AG20443 (cell line): Measurements from ENCODE around the gene HIVEP3.

Source experiments
- DNase-seq: peaks from one replicate; pipeline ENCODE4 v3.0.0; 2012; ENCODE audit warnings: low spot score, mixed read lengths

Gene HIVEP3

DNA sequence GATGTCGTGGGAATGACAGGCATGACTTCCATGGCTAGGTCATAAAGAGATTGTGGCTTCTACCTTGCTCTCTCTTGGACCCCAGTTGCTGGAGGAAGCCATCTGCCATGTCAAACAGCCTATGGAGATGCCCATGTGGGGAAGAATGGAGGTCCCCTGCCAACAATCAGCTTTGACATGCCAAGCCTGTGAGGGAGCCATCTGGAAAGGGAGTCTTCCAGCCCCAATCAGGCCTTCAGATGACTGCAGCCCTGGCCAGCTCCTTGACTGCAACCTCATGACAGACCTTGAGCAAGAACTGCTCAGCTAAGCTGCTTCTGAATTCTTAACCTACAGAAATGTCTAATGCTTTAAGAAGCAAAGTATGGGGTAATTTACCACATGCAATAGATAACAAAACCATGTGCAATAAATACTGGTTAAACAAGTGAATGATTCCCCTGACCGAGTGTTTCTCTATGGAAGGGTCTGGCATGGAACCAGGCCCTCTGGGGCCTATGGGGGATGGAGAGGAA is 187.1 kb downstream of the HIVEP3 start:
- DNase-seq, result no peak

DNA sequence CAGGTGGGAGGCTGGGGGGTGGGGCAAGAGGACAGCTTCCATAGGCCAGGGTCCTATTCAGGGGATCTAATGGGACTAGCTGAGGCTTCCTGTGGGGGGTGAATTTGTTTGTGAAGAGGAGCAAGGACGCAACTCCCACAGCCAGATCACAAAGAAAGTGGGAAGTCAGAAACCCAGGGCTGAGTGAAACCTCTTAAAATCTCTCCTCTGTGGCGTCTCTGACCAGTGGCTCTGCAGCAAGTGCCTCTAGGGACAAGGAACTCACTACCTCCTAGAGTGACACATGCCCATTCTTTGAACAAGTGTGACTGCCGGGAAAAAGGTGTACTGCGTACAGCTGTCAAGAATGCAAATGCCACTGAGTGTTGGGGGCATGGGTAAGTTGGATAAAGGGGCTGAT is 187.9 kb downstream of the HIVEP3 start:
- no peak for DNase-seq

GRCh38 chr1:41728403-41729202 is 190.1 kb downstream of the HIVEP3 start:
- DNase-seq, result no peak

GRCh38 chr1:41727749-41728115 is 191.0 kb downstream of the HIVEP3 start:
- DNase-seq, result no peak

- no peak for DNase-seq
Observed at GRCh38 chr1:41726899-41727748, 191.6 kb downstream of the HIVEP3 start.

GRCh38 chr1:41726292-41726691 is 192.4 kb downstream of the HIVEP3 start:
- no peak for DNase-seq

DNA sequence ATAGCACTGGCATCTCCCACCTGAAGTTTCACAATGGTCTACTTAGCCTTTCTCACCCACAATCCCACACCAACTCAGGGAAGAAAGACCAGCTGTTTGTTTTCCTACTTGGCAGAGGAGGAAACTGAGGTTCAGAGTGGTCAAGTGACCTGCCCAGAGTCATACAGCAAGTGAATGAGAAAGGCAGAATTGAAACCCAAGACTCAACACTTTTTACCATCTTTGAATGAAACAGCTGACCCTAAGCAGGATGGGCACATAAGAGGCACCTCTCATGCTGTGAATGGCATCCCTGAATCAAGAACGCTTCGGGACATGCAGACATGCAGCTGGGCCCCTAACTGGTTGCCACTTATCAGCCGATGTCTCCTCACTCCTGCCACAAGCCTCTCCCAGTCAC is 193.8 kb downstream of the HIVEP3 start:
- DNase-seq, result no peak

- DNase-seq, result no peak
Observed at GRCh38 chr1:41724248-41724647, 194.5 kb downstream of the HIVEP3 start.

DNA sequence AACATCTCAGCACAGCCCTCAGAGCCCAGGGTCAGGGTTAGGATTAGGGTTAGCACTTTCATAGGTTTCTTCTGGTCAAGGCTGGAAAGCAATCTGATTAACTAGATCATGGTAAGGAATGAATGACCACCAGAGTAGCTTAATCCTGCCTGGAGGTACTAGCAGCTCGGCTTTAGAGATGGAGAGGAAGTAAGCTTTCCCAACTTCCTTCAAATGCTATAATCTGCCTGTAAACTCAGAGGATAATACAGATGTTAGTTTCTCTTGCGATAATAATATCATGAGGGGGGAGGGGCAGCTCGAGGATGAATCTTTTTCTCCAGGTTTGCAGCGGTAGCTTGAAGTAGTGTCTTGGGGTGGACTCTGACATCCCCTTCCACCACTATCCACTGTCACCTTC is 194.9 kb downstream of the HIVEP3 start:
- DNase-seq, result no peak

GRCh38 chr1:41722184-41722583 is 196.5 kb downstream of the HIVEP3 start:
- DNase-seq, result no peak

DNA sequence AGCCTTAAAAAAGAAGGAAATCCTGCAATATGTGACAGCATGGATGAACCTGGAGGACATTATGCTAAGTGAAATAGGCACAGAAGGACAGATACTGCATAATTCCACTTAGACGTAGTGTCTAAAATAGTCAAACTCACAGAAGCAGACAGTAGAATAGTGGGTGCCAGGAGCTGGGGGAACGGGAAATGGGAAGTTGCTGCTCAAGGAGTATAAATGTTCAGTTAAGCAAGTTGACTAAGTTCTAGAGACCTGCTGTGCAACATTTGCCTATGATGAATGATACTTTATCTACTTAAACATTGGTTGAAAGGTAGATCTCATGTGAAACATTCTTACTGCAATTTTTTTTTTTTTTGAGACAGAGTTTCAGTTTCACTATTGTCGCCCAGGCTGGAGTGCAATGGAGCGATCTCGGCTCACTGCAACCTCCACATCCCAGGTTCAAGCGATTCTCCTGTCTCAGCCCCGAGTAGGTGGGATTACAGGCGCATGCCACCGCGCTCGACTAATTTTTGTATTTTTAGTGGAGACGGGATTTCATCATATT is 197.8 kb downstream of the HIVEP3 start:
- no peak for DNase-seq

DNA sequence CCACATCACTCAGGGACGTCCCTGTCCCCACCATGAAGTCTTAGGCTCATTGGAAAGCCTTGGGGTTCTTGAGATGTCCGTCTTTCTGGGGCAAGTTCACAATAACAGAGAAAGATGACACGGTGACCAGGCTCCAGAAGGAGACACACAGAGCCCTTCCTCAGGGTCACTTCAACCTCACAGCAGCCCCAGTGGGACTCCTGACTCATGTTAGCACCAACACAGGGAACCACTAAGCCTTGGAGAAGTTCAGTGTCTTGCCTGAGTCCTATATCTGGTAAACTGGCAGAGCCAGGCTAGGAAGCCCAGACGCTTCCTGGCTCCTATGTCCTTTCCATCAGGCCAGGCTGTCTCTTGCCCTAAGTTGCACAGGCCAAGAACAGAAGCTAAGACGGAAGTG is 199.1 kb downstream of the HIVEP3 start:
- no peak for DNase-seq

DNA sequence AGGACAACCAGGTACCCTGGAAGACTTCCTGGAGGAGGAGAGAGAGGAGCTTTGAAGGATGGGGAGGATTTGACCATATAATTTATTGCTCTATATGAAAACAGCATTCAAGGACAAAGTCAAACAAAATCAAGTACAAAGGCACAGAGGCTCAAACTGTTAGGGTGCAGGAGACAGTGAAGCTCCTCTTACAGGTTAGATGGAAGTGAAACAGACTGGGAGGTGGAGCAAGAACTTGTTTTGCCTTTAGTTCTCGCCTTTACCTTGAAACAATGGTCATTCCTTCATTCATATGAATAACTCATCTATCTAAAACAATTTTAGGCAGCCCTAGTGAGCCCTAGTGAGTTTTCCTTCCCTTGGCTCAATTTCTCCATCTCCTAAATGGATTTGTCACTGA is 199.6 kb downstream of the HIVEP3 start:
- DNase-seq, result no peak

GRCh38 chr1:41718497-41718896 is 200.2 kb downstream of the HIVEP3 start:
- no peak for DNase-seq

- DNase-seq, result no peak
Observed at GRCh38 chr1:41716188-41717130, 202.3 kb downstream of the HIVEP3 start.

DNA sequence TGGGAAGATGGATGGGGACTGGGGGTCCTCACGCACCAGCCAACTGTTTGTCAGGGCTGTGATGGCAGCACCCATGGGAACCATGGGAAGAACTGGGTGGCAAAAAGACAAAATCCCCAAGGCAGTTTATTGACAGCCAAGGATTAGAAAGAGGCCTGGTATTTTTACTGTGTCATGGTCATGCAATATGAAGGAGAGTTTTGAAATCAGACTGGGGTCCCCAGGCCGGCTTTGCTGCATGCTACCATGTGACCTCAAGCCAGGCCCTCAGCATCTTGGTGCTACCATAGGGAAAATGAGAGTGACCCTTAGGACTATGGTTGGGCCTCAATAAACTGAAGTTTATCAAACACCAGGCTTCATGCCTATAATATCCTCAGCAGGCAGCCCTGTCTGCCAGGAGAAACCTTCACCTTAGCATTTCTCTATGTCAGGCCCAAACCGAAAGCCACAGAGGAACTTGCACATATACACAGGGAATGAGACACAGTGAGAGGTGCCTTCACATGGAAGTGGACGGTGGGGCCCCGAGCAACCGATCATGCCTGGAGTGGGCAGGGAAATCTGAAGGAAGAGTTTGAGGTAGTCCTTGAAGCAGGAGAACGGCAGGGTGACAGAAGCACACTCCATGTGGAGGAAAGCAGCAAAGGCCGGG is 203.2 kb downstream of the HIVEP3 start:
- no peak for DNase-seq

- no peak for DNase-seq
Observed at GRCh38 chr1:41714638-41715389, 203.9 kb downstream of the HIVEP3 start.

DNA sequence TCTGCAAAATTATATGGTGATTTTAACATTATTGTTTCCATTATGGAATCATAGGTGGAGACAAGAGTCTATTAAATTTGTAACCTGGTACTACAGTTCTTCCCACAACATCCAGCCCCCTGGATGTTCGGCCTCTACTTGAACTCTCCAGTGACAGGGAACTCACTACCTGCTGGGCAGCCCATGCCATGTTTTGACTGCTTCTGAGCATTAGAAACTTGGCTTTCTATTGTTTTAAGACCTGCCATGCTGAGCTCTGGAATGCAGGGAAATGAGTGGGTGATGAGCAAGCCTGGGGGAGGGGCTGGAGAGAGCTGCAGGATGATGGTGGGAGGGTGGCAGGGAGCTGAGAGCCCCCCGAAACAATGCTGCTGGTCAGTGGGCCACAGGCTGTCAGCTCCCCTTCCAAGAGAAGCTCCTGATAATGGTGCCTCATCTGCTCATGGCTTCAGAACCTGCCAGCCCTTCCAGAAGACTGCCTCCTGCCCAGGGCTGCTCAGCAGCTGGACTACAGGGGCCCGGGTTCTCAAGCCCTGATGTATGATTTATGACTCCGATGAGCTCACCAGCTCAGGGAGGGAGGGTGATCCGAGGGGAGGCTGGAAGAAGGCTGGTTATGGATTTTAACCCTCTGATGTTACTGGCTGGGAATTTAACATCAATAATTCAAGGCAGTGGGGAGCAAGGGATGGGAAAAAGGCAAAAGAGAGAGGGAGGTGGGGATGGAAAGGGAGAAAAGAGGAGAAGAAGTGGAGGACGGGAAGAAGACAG is 205.0 kb downstream of the HIVEP3 start:
- peak; percentile 81 for DNase-seq

GRCh38 chr1:41713141-41713540 is 205.6 kb downstream of the HIVEP3 start:
- no peak for DNase-seq

GRCh38 chr1:41712695-41713094 is 206.0 kb downstream of the HIVEP3 start:
- DNase-seq, result no peak
